HepG2 (cell line): ENCODE results near the gene MTHFR. TPM values are rescaled to one million over a fixed set of nuclear protein-coding genes. Genes with fewer than 3 reads are reported as not detected.

Source experiments
- ATAC-seq: fragments of 200-7000 bp; cut with Tn5 transposase; 3 replicates; pipeline ENCODE4 v1.9.1; 2020; ENCODE audit warnings: mild to moderate bottlenecking, moderate library complexity
- BruUV-seq: library from RNA; stranded (reverse); fragments of 400-500 nt; replicated peaks from 2 replicates; lab custom pipeline; 2021; lab: Mats Ljungman, UMichigan
- CTCF ChIA-PET: fragments of 300-600 bp; formaldehyde crosslinking; extraction: SDS; loops from one replicate; lab custom pipeline; 2021; ENCODE audit warnings: low total read pairs, inconsistent platforms, low intra/inter-chr PET ratio; lab: Yijun Ruan, JAX
- POLR2A ChIA-PET: fragments of 350-600 bp; sonication (Branson Sonifier 250); formaldehyde crosslinking; loops from one replicate; lab custom pipeline; 2020; ENCODE audit warnings: antibody characterized with exemption, inconsistent platforms; lab: Yijun Ruan, JAX
- DNase-seq: peaks from one replicate; pipeline ENCODE4 v3.0.0-alpha.2; 2015; ENCODE audit warnings: low spot score
- FAIRE-seq: peaks from 3 replicates; lab custom pipeline; 2011; peaks lifted over from hg19 to GRCh38; lab: Jason Lieb, UNC
- H2AFZ ChIP-seq: one replicate; pipeline ENCODE4 v1.6.1; 2011; ENCODE audit warnings: low read length, inconsistent platforms
- H3K27ac ChIP-seq: fragments of 300-600 bp; 3 replicates; pipeline ENCODE4 v1.8.0; 2011; ENCODE audit warnings: mixed run types, mild to moderate bottlenecking, mixed read lengths, low read length, inconsistent platforms; ENCODE audit not compliant: insufficient read depth; ENCODE audit errors: extremely low read length
- H3K27me3 ChIP-seq, 2 experiments: fragments of 200-600 bp in 1 of 2; 2 replicates in 1 of 2; 3 replicates in 1 of 2; pipeline versions ENCODE4 v1.6.0 to v1.8.0; 2011; ENCODE audit warnings: low read length in 2 of 2, mild to moderate bottlenecking in 2 of 2, moderate library complexity in 2 of 2, inconsistent platforms in 1 of 2; ENCODE audit not compliant: insufficient read depth in 2 of 2, control insufficient read depth in 1 of 2
- H3K36me3 ChIP-seq, 2 experiments: fragments of 200-600 bp in 1 of 2; replicated peaks in 1 of 2; 2 replicates in 1 of 2; 3 replicates in 1 of 2; pipeline versions ENCODE4 v1.5.1 to v1.8.0; 2011; ENCODE audit warnings: low read length in 2 of 2, inconsistent platforms in 1 of 2; ENCODE audit not compliant: insufficient read depth in 2 of 2, control insufficient read depth in 1 of 2
- H3K4me1 ChIP-seq: 2 replicates; pipeline ENCODE4 v1.5.1; 2012; ENCODE audit warnings: low read length, inconsistent platforms; ENCODE audit not compliant: insufficient read depth
- H3K4me2 ChIP-seq: 2 replicates; pipeline ENCODE4 v1.6.0; 2011; ENCODE audit warnings: low read depth, low read length, inconsistent platforms
- H3K4me3 ChIP-seq, 3 experiments: fragments of 200-600 bp in 1 of 3; sonication (generic), shearing (Covaris generic) in 1 of 3; replicated peaks in 1 of 3; 2 replicates each; pipeline ENCODE4 v1.5.1; 2011 to 2016; ENCODE audit warnings: low read length in 3 of 3, inconsistent platforms in 2 of 3, low read depth in 2 of 3, mild to moderate bottlenecking in 2 of 3, control low read depth in 1 of 3, mixed read lengths in 1 of 3; ENCODE audit not compliant: insufficient read depth in 1 of 3
- H3K79me2 ChIP-seq: one replicate; pipeline ENCODE4 v1.6.1; 2011; ENCODE audit warnings: low read length, inconsistent platforms; ENCODE audit not compliant: insufficient read depth
- H3K9ac ChIP-seq: 2 replicates; pipeline ENCODE4 v1.6.0; 2011; ENCODE audit warnings: mild to moderate bottlenecking, low read depth, low read length, inconsistent platforms; ENCODE audit not compliant: insufficient read depth
- H3K9me3 ChIP-seq: 2 replicates; pipeline ENCODE4 v1.5.1; 2012; ENCODE audit warnings: mild to moderate bottlenecking, low read length
- H4K20me1 ChIP-seq: 2 replicates; pipeline ENCODE4 v1.6.0; 2011; ENCODE audit warnings: inconsistent platforms, mild to moderate bottlenecking, low read length, moderate library complexity; ENCODE audit not compliant: insufficient read depth
- CREBL2 ChIP-seq: sonication (generic); formaldehyde crosslinking; IDR thresholded peaks from 2 replicates; pipeline ENCODE4 v1.8.1; 2023; ENCODE audit warnings: missing genetic modification reagents, mild to moderate bottlenecking, borderline replicate concordance
- GLI4 ChIP-seq: sonication (generic); formaldehyde crosslinking; IDR thresholded peaks from 2 replicates; pipeline ENCODE4 v1.5.1; 2020; ENCODE audit warnings: missing genetic modification reagents, mild to moderate bottlenecking, moderate library complexity, borderline replicate concordance
- HDAC2 ChIP-seq: sonication (generic); formaldehyde crosslinking; IDR thresholded peaks from 2 replicates; pipeline ENCODE4 v1.4.0; 2020; ENCODE audit warnings: missing genetic modification reagents
- HMG20A ChIP-seq: IDR thresholded peaks from 2 replicates; pipeline ENCODE4 v1.6.1; 2016; ENCODE audit warnings: borderline replicate concordance
- IRF1 ChIP-seq: sonication (generic); formaldehyde crosslinking; IDR thresholded peaks from 2 replicates; pipeline ENCODE4 v1.4.0; 2020; ENCODE audit warnings: low read depth, mild to moderate bottlenecking, missing genetic modification reagents
- JDP2 ChIP-seq: sonication (generic); formaldehyde crosslinking; IDR thresholded peaks from 2 replicates; pipeline ENCODE4 v1.8.1; 2022; ENCODE audit warnings: missing genetic modification reagents, borderline replicate concordance
- NCOA1 ChIP-seq: sonication (generic); formaldehyde crosslinking; IDR thresholded peaks from 2 replicates; pipeline ENCODE4 v1.9.0; 2021; ENCODE audit warnings: missing genetic modification reagents
- POGZ ChIP-seq: sonication (generic); formaldehyde crosslinking; IDR thresholded peaks from 2 replicates; pipeline ENCODE4 v1.4.0; 2020; ENCODE audit warnings: mild to moderate bottlenecking, missing genetic modification reagents
- POLR2G ChIP-seq: fragments of 200-400 bp; formaldehyde crosslinking; IDR thresholded peaks from 2 replicates; pipeline ENCODE4 v1.6.1; 2018; ENCODE audit warnings: mild to moderate bottlenecking, low read depth, low read length, moderate library complexity
- TCF7L2 ChIP-seq: IDR thresholded peaks from 2 replicates; pipeline ENCODE4 v1.6.1; 2011; ENCODE audit warnings: mild to moderate bottlenecking, low read depth, low read length, moderate library complexity
- ZBTB2 ChIP-seq: sonication (generic); formaldehyde crosslinking; IDR thresholded peaks from 2 replicates; pipeline ENCODE4 v1.8.0; 2022; ENCODE audit warnings: low read depth, missing genetic modification reagents
- ZBTB42 ChIP-seq: sonication (generic); formaldehyde crosslinking; IDR thresholded peaks from 2 replicates; pipeline ENCODE4 v1.5.0; 2020; ENCODE audit warnings: mild to moderate bottlenecking, missing genetic modification reagents
- ZNF563 ChIP-seq: sonication (generic); formaldehyde crosslinking; IDR thresholded peaks from 2 replicates; pipeline ENCODE4 v1.8.0; 2022; ENCODE audit warnings: mild to moderate bottlenecking, moderate library complexity, missing genetic modification reagents
- ZNF773 ChIP-seq: sonication (generic); formaldehyde crosslinking; IDR thresholded peaks from 2 replicates; pipeline ENCODE4 v1.4.0; 2020; ENCODE audit warnings: missing genetic modification reagents, borderline replicate concordance
- ZNF850 ChIP-seq: sonication (generic); formaldehyde crosslinking; conservative IDR thresholded peaks from 2 replicates; pipeline ENCODE4 v1.9.0; 2021; ENCODE audit warnings: mild to moderate bottlenecking, missing genetic modification reagents
- WGBS: methylation state at CpG from one replicate; pipeline ENCODE4 v1.1.6; 2017; ENCODE audit warnings: low lambda C conversion rate; 5-methylcytosine and 5-hydroxymethylcytosine counted together
- in situ Hi-C: cut with HindIII; loops from 2 replicates; pipeline ENCODE4 v1.10.0; 2017; ENCODE audit warnings: low pct_unique_long_range_greater_than_20kb; ENCODE audit not compliant: extremely low pct_ligation_motif_present
- intact Hi-C: fragments of 100-400 bp; cut with micrococcal nuclease; formaldehyde crosslinking; loops from one replicate; pipeline ENCODE4 v1.10.0; 2022; ENCODE audit not compliant: unreplicated experiment
- polyA plus RNA-seq, 8 experiments: library from polyadenylated mRNA; depleted of rRNA in 3 of 8; stranded (reverse) in 7 of 8; unstranded in 1 of 8; fragments of >200 nt; fragmentation: Illumina TruSeq in 4 of 8; extraction: Trizol in 4 of 8; gene quantifications; 2 replicates each; pipeline versions ENCODE4 v1.2.1 to v1.2.3, GENCODE V29; 2011 to 2016; ENCODE audit warnings: low read depth in 4 of 8, missing spikeins in 1 of 8, mixed read lengths in 1 of 8; ENCODE audit not compliant: insufficient read depth in 1 of 8
- total RNA-seq, 5 experiments: library from RNA; depleted of rRNA; stranded (reverse); fragments of >200 nt; fragmentation: Illumina TruSeq; extraction: Trizol; gene quantifications; 2 replicates each; pipeline ENCODE4 v1.2.3, GENCODE V29; 2016; ENCODE audit warnings: low read depth in 1 of 5

MTHFR gene
- total and polyA plus RNA-seq, 2 of the 13 experiments (the other 11 are each of a cell fraction or from before 2014, with no cell fraction given) = 3.8 to 8.2 TPM

GRCh38 chr1:11795238-11795890 lies 10.4 kb downstream of the MTHFR start:
- no peak for ATAC-seq
- TF ChIP-seq POGZ (CRISPR knock-in tag) (no peak), HMG20A (CRISPR knock-in tag) (no peak), ZNF850 (CRISPR knock-in tag) (no peak), CREBL2 (CRISPR knock-in tag) (no peak), GLI4 (CRISPR knock-in tag) (no peak), ZNF563 (no peak), JDP2 (no peak), TCF7L2 (no peak), POLR2G (no peak), HDAC2 (CRISPR knock-in tag) (no peak), ZBTB2 (CRISPR knock-in tag) (no peak), NCOA1 (CRISPR knock-in tag) (no peak), IRF1 (CRISPR knock-in tag) (no peak), ZBTB42 (CRISPR knock-in tag) (no peak), ZNF773 (CRISPR knock-in tag) (no peak)
- 86% methylated on average over 13 of the region's 14 CpGs for WGBS
- H3K9ac ChIP-seq = no peak overlapping the region
- intact Hi-C loops = no loop called here
- BruUV-seq = no TSS peak
- H4K20me1 ChIP-seq = no peaks in the 10 kb centered on the region
- no peak overlapping the region for H3K4me3 ChIP-seq
- ChIA-PET CTCF (no interaction called here), POLR2A (interaction anchor here (1.0 kb wide), 1 partner anchor 10 kb away, joined by 3 read pairs; no protein-coding TSS in a partner anchor)
- DNase-seq = no peak
- in situ Hi-C loops = no loop called here
- no peaks in the 10 kb centered on the region for H3K27me3 ChIP-seq
- H3K9me3 ChIP-seq = no peaks in the 10 kb centered on the region
- peaks cover 5 to 10% of the 10 kb centered on the region in 2 experiments; a peak in 1 of 5 replicates for H3K36me3 ChIP-seq
- no peak overlapping the region for H3K4me2 ChIP-seq
- H3K4me1 ChIP-seq = no peaks in the 10 kb centered on the region
- no peak overlapping the region for H2AFZ ChIP-seq
- H3K79me2 ChIP-seq = no peaks in the 10 kb centered on the region
- H3K27ac ChIP-seq = no peak overlapping the region
- FAIRE-seq = no peak
